Testis (tissue), 2 donors: Measurements from ENCODE around the gene RPS6KB2.

Experiments
- CTCF ChIP-seq, 3 experiments: fragments of 450-650 bp in 2 of 3; fragments of 200-600 bp in 1 of 3; sonication (generic) in 1 of 3; IDR thresholded peaks; one replicate each; pipeline ENCODE4 v1.5.1; 2016 to 2019; ENCODE audit warnings: antibody characterized with exemption in 3 of 3, mild to moderate bottlenecking in 2 of 3, moderate library complexity in 1 of 3
- POLR2A ChIP-seq: fragments of 450-650 bp; IDR thresholded peaks from one replicate; pipeline ENCODE4 v1.6.1; 2017; ENCODE audit warnings: antibody characterized with exemption, mild to moderate bottlenecking, moderate library complexity

GRCh38 chr11:67423891-67424613, 4.2 kb upstream of the RPS6KB2 start:
- TF ChIP-seq CTCF (IDR thresholded peaks at IDR 0.05) (no peak), POLR2A (no peak)
